Nephron progenitor cell (in vitro differentiated cells): ENCODE measurements around the gene NCMAP.

Source experiments
- DNase-seq: peaks from one replicate; pipeline ENCODE4 v3.0.0; 2021
- H3K27ac Mint-ChIP-seq: 2 replicates; pipeline ENCODE4 v1.8.0; 2021; ENCODE audit warnings: mild to moderate bottlenecking, moderate library complexity, mixed read lengths
- H3K27me3 Mint-ChIP-seq: 2 replicates; pipeline ENCODE4 v1.8.0; 2021; ENCODE audit warnings: mild to moderate bottlenecking, low read depth, mixed read lengths; ENCODE audit not compliant: poor library complexity
- H3K36me3 Mint-ChIP-seq: 2 replicates; pipeline ENCODE4 v1.8.0; 2021; ENCODE audit warnings: low read depth, mixed read lengths
- H3K4me1 Mint-ChIP-seq: 2 replicates; pipeline ENCODE4 v1.8.0; 2021; ENCODE audit warnings: mixed read lengths
- H3K4me3 Mint-ChIP-seq: 2 replicates; pipeline ENCODE4 v1.8.0; 2021; ENCODE audit warnings: mild to moderate bottlenecking, moderate library complexity, mixed read lengths
- H3K9me3 Mint-ChIP-seq: 2 replicates; pipeline ENCODE4 v1.8.0; 2021; ENCODE audit warnings: mild to moderate bottlenecking, moderate library complexity, mixed read lengths
- CTCF ChIP-seq: fragments of 200-600 bp; sonication (generic); IDR thresholded peaks from 2 replicates; pipeline ENCODE4 v1.5.0; 2021; ENCODE audit warnings: antibody characterized with exemption

NCMAP gene

GRCh38 chr1:24568475-24568874 lies 12.6 kb downstream of the NCMAP start:
- no peak for TF ChIP-seq CTCF
- no peaks in the 10 kb centered on the region for H3K9me3 Mint-ChIP-seq
- no peaks in the 10 kb centered on the region for H3K36me3 Mint-ChIP-seq
- H3K4me3 Mint-ChIP-seq, result no peak overlapping the region
- H3K4me1 Mint-ChIP-seq, result peaks cover 19% of the 10 kb centered on the region
- no peak overlapping the region for H3K27ac Mint-ChIP-seq
- DNase-seq, result no peak
- H3K27me3 Mint-ChIP-seq, result peaks cover 18% of the 10 kb centered on the region

DNA sequence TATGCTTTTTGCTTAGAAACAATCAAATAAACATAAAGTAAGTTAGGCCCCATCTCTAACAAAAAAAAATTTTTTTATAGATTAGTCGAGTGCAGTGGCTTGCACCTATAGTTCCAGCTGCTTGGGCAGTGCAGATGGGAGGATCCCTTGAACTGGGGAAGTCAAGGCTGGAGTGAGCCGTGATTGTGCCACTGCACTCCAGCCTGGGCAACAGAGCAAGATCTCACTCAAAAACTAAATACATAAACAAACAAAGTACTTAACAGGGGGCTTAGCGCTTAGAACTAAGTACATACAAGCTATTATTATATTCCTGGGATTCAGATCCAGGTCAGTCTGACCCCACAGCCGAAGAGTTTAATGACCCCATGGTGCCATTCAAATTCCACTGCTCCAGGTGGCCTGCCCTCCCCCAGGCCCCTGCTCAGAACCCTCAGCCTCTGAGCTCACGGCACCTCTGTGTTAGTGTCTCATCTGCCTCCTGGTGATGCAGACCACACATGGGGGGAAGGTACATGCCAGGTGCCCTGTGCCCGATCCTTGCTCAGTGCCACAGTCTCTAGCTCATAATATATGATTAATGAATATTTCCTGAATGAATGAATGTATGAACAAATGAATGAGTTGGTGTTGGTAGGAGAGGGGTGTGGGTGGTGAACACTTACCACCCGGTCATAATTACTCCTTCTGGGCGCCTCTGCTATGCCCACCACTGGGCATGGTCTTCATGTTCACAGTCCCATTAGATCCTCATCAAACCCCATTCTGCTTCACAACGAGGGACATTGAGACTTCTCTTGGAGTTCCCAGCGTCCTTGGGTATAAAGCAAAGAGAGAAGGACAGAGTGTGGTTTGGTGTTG lies 14.6 kb downstream of the NCMAP start:
- Mint-ChIP-seq H3K4me1 (peaks cover 19% of the 10 kb centered on the region), H3K27ac (no peak overlapping the region), H3K36me3 (no peaks in the 10 kb centered on the region), H3K9me3 (no peaks in the 10 kb centered on the region), H3K27me3 (peaks cover 10% of the 10 kb centered on the region), H3K4me3 (no peak overlapping the region)
- TF ChIP-seq CTCF, result no peak
- no peak for DNase-seq

DNA sequence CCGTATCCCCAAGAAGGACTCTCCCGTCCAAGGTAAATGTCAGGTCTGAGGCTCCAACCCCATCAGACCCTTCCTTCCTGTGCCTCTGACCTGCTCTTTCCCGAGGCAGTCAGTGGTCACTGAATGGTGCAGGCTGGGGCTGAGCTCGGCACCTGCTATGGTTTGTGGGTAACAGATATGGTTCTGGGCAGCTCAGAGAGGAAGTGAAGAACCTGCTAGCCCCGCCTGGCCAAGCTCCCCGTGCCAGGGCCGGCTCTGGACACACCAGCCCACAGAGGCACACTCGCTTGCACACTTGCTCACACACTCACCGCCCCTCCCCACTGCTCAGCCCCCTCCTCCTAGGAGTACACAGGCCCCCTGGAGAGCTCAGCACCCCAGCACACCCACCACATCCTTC lies 16.4 kb downstream of the NCMAP start:
- TF ChIP-seq CTCF, result no peak
- no peak overlapping the region for H3K27ac Mint-ChIP-seq
- H3K4me1 Mint-ChIP-seq, result peaks cover 12% of the 10 kb centered on the region
- DNase-seq, result no peak
- H3K27me3 Mint-ChIP-seq, result peaks cover 8% of the 10 kb centered on the region
- H3K9me3 Mint-ChIP-seq, result no peaks in the 10 kb centered on the region
- H3K4me3 Mint-ChIP-seq, result no peak overlapping the region
- H3K36me3 Mint-ChIP-seq, result no peaks in the 10 kb centered on the region

GRCh38 chr1:24575905-24576587 lies 20.2 kb downstream of the NCMAP start:
- H3K36me3 Mint-ChIP-seq, result no peaks in the 10 kb centered on the region
- no peaks in the 10 kb centered on the region for H3K9me3 Mint-ChIP-seq
- peaks cover 12% of the 10 kb centered on the region for H3K27me3 Mint-ChIP-seq
- TF ChIP-seq CTCF, result no peak
- H3K4me3 Mint-ChIP-seq, result no peak overlapping the region
- DNase-seq, result no peak
- no peak overlapping the region for H3K27ac Mint-ChIP-seq
- H3K4me1 Mint-ChIP-seq, result no peaks in the 10 kb centered on the region

- no peak for TF ChIP-seq CTCF
- Mint-ChIP-seq H3K4me1 (no peaks in the 10 kb centered on the region), H3K27ac (no peak overlapping the region), H3K9me3 (peaks cover 5% of the 10 kb centered on the region), H3K36me3 (no peaks in the 10 kb centered on the region), H3K4me3 (no peak overlapping the region), H3K27me3 (peaks cover 10% of the 10 kb centered on the region)
- no peak for DNase-seq
These were observed 23.0 kb downstream of the NCMAP start for GRCh38 chr1:24578846-24579245.
